Measurements from ENCODE around the gene NOS1AP.

GRCh38 chr1:162222730-162223129 is 153.2 kb downstream of the NOS1AP start:
- TF ChIP-seq CTCF (conservative IDR thresholded peaks at IDR 0.05; ENCODE audit: low read length) (no peak), EZH2phosphoT487 (IDR thresholded peaks at IDR 0.05; ENCODE audit: borderline replicate concordance, low read depth, low read length) (no peak)

All from OCI-LY7 (cell line).